Keratinocyte (primary cell): ENCODE results near the gene DHDDS. TPM values are rescaled to one million over a fixed set of nuclear protein-coding genes. Genes with fewer than 3 reads are reported as not detected.

Experiments used
- DNase-seq: peaks from one replicate; pipeline ENCODE4 v3.0.0-alpha.2; 2011; ENCODE audit warnings: low read depth, missing footprints, low spot score
- FAIRE-seq: peaks from 2 replicates; lab custom pipeline; 2011; peaks lifted over from hg19 to GRCh38; lab: Jason Lieb, UNC
- H2AFZ ChIP-seq: 2 replicates; pipeline ENCODE4 v1.6.0; 2012; ENCODE audit warnings: low read length, control low read depth, inconsistent platforms; ENCODE audit not compliant: control insufficient read depth
- H3K27ac ChIP-seq: 2 replicates; pipeline ENCODE4 v1.5.1; 2011; ENCODE audit warnings: low read length; ENCODE audit not compliant: control insufficient read depth, insufficient read depth
- H3K27me3 ChIP-seq: 3 replicates; pipeline ENCODE4 v1.6.0; 2011; ENCODE audit warnings: low read length; ENCODE audit not compliant: control insufficient read depth, insufficient read depth; ENCODE audit errors: extremely low read depth
- H3K36me3 ChIP-seq, 2 experiments: 2 replicates in 1 of 2; 3 replicates in 1 of 2; pipeline ENCODE4 v1.5.1; 2011; ENCODE audit warnings: low read length in 2 of 2, mild to moderate bottlenecking in 1 of 2; ENCODE audit not compliant: control insufficient read depth in 2 of 2, insufficient read depth in 2 of 2; ENCODE audit errors: extremely low read depth in 1 of 2
- H3K4me1 ChIP-seq: 3 replicates; pipeline ENCODE4 v1.5.1; 2011; ENCODE audit warnings: low read length; ENCODE audit not compliant: control insufficient read depth, insufficient read depth; ENCODE audit errors: extremely low read depth
- H3K4me2 ChIP-seq: 3 replicates; pipeline ENCODE4 v1.6.0; 2011; ENCODE audit warnings: low read depth, low read length; ENCODE audit not compliant: control insufficient read depth, insufficient read depth; ENCODE audit errors: extremely low read depth
- H3K4me3 ChIP-seq, 3 experiments: fragments of 200-600 bp in 1 of 3; sonication (generic) in 1 of 3; 2 replicates in 2 of 3; 3 replicates in 1 of 3; pipeline ENCODE4 v1.5.1; 2011 to 2016; ENCODE audit warnings: low read length in 3 of 3, mild to moderate bottlenecking in 3 of 3, control low read depth in 2 of 3, inconsistent platforms in 1 of 3, low read depth in 1 of 3, mixed read lengths in 1 of 3, mixed run types in 1 of 3, moderate library complexity in 1 of 3; ENCODE audit not compliant: control insufficient read depth in 2 of 3, insufficient read depth in 2 of 3; ENCODE audit errors: extremely low read depth in 1 of 3
- H3K79me2 ChIP-seq: 2 replicates; pipeline ENCODE4 v1.6.0; 2012; ENCODE audit warnings: low read length; ENCODE audit not compliant: control insufficient read depth, insufficient read depth
- H3K9ac ChIP-seq: 3 replicates; pipeline ENCODE4 v1.6.0; 2011; ENCODE audit warnings: low read length; ENCODE audit not compliant: control insufficient read depth, insufficient read depth; ENCODE audit errors: extremely low read depth
- H3K9me1 ChIP-seq: 3 replicates; pipeline ENCODE4 v1.6.0; 2011; ENCODE audit warnings: low read length; ENCODE audit not compliant: control insufficient read depth, insufficient read depth; ENCODE audit errors: extremely low read depth
- H3K9me3 ChIP-seq: 2 replicates; pipeline ENCODE4 v1.5.1; 2012; ENCODE audit warnings: low read depth, low read length; ENCODE audit not compliant: control insufficient read depth
- H4K20me1 ChIP-seq: 3 replicates; pipeline ENCODE4 v1.6.0; 2011; ENCODE audit warnings: low read length; ENCODE audit not compliant: control insufficient read depth, insufficient read depth; ENCODE audit errors: extremely low read depth
- EZH2 ChIP-seq: IDR thresholded peaks from one replicate; pipeline ENCODE4 v1.6.1; 2012; ENCODE audit warnings: inconsistent platforms, mild to moderate bottlenecking, low read length, moderate library complexity
- dilution Hi-C: fragments of 300-500 bp; cut with MboI; formaldehyde crosslinking; loops from one replicate; pipeline ENCODE4 v1.7.0; 2020; ENCODE audit warnings: low sequenced_read_pairs; ENCODE audit not compliant: extremely low pct_ligation_motif_present
- polyA plus RNA-seq, 5 experiments: library from polyadenylated mRNA; depleted of rRNA in 3 of 5; stranded (reverse) in 3 of 5; stranded (forward) in 1 of 5; unstranded in 1 of 5; fragments of >200 nt; gene quantifications; 1 replicate in 1 of 5; 2 replicates in 3 of 5; 3 replicates in 1 of 5; pipeline versions ENCODE4 v1.2.1 to v1.2.3, GENCODE V29; 2011 to 2012; ENCODE audit warnings: missing spikeins in 2 of 5, low read depth in 1 of 5, low replicate concordance in 1 of 5
- TF ChIP-seq, protein P1 (sequence below), 3 experiments: IDR thresholded peaks in 1 of 3; conservative IDR thresholded peaks in 1 of 3; optimal IDR thresholded peaks in 1 of 3; 2 replicates in 2 of 3; 3 replicates in 1 of 3; pipeline versions ENCODE3 to v1.5.1; 2011; ENCODE audit warnings: low read length in 3 of 3, mild to moderate bottlenecking in 3 of 3, moderate library complexity in 2 of 3, control low read depth in 1 of 3, inconsistent platforms in 1 of 3; ENCODE audit not compliant: insufficient read depth in 2 of 3; ENCODE audit errors: extremely low read depth in 1 of 3

The DHDDS gene
- polyA plus RNA-seq, 1 donor (not counting 4 experiments of a cell fraction or from before 2014, with no cell fraction given), result 41.2 TPM

DNA sequence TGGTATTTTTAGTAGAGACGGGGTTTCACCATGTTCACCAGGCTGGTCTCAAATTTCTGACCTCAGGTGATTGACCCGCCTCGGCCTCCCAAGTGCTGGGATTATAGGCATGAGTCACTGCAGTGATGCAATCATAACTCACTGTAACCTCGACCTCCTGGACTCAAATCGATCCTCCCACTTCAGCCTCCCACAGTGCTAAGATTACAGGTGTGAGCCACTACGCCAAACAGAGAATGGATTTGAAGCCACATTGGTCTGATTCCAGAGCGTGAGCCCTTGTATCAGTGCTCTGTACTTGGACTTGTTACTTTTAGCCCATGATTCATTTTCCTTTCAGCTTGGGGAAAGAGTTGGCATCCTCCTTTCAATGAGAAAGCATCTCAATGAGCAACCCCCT, 44.7 kb upstream of the DHDDS start:
- Histone ChIP-seq H3K4me1 (peaks cover 2% of the 10 kb centered on the region), H3K27me3 (no peaks in the 10 kb centered on the region), H3K27ac (no peak overlapping the region), H3K79me2 (no peaks in the 10 kb centered on the region), H3K36me3 (no peaks in the 10 kb centered on the region), H2AFZ (no peak overlapping the region), H3K4me3 (no peak overlapping the region), H3K9me1 (no peaks in the 10 kb centered on the region), H4K20me1 (no peaks in the 10 kb centered on the region), H3K9ac (no peak overlapping the region), H3K4me2 (no peak overlapping the region), H3K9me3 (no peaks in the 10 kb centered on the region)
- DNase-seq (no peak), FAIRE-seq (no peak)
- dilution Hi-C loops, result no loop called here
- no peak for TF ChIP-seq EZH2

DNA sequence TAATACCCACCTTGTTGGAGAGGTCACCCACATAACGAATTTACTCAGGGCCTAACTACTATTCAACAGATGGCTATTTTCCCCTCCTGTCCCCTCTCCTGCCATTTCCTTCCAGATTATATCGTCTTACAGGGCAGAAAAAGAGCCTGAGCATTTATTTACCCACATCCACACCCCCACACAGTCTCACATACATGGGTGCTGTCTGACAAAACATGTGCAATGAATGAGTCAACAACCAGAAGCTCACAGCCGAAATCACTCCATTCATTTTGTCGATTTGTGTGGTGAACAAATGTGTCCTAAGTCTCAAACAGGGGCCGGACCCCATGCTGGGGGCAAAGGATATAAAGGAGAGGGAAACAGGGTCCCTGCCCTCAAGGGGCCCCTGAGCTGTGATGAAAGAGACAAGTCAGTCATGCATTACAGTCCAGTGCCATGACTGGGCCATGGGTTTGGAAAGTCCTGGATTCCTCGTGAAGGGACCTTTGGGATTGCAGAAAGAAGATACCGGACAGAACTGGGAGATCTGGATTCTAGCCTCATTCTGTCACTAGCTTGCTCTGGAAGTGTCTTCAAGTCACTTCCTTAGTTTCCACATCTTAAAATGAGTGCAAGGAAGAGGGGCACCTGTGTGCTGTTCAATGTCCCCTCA, 43.2 kb upstream of the DHDDS start:
- FAIRE-seq (no peak), DNase-seq (no peak)
- no peak for TF ChIP-seq EZH2
- Histone ChIP-seq H3K27ac (no peak overlapping the region), H3K79me2 (no peaks in the 10 kb centered on the region), H3K9me3 (no peaks in the 10 kb centered on the region), H3K27me3 (no peaks in the 10 kb centered on the region), H3K4me3 (no peak overlapping the region), H2AFZ (no peak overlapping the region), H4K20me1 (no peaks in the 10 kb centered on the region), H3K36me3 (no peaks in the 10 kb centered on the region), H3K4me2 (no peak overlapping the region), H3K4me1 (peaks cover 2% of the 10 kb centered on the region), H3K9ac (no peak overlapping the region), H3K9me1 (no peaks in the 10 kb centered on the region)
- dilution Hi-C loops, result no loop called here

DNA sequence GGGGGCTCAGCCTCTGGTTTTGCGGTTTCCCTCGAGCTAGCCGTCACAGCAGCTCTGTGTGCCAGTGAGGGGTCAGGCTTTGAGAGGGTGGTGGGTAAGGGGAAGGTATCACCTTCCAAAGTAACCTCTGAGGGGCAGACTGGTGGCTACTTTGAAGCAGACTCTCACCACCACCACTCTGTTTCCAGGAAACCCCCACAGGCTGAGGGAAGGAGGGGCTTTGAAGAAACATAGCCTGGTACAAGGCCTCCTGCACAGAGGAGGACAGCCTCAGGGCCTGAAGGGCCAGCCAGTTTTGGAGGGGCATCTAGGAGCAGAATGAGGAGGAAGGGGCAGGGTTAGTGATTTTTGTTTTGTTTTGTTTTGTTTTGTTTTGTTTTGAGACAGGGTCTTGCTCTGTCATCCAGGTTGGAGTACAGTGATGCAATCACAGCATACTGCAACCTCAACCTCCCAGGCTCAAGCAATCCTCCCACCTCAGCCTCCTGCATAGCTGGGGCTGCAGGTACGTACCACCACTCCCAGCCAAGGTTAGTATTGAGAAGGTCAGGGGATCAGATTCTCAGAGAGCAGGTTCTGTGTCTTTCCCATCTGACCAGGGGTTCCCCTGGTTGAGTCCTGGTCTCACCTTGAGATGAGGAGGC, 42.4 kb upstream of the DHDDS start:
- no peaks in the 10 kb centered on the region for H4K20me1 ChIP-seq
- dilution Hi-C loops, result no loop called here
- no peaks in the 10 kb centered on the region for H3K9me1 ChIP-seq
- no peak for TF ChIP-seq EZH2
- TF ChIP-seq, protein P1, sequence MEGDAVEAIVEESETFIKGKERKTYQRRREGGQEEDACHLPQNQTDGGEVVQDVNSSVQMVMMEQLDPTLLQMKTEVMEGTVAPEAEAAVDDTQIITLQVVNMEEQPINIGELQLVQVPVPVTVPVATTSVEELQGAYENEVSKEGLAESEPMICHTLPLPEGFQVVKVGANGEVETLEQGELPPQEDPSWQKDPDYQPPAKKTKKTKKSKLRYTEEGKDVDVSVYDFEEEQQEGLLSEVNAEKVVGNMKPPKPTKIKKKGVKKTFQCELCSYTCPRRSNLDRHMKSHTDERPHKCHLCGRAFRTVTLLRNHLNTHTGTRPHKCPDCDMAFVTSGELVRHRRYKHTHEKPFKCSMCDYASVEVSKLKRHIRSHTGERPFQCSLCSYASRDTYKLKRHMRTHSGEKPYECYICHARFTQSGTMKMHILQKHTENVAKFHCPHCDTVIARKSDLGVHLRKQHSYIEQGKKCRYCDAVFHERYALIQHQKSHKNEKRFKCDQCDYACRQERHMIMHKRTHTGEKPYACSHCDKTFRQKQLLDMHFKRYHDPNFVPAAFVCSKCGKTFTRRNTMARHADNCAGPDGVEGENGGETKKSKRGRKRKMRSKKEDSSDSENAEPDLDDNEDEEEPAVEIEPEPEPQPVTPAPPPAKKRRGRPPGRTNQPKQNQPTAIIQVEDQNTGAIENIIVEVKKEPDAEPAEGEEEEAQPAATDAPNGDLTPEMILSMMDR (optimal IDR thresholded peaks at IDR 0.05 in 1 of 3, IDR thresholded peaks at IDR 0.05 in 1 of 3, conservative IDR thresholded peaks at IDR 0.05 in 1 of 3; ENCODE audit: extremely low read depth in 1 of 3, insufficient read depth in 2 of 3, low read length in 3 of 3), result no peak
- H3K4me3 ChIP-seq, result no peak overlapping the region
- no peaks in the 10 kb centered on the region for H3K36me3 ChIP-seq
- H3K79me2 ChIP-seq, result no peaks in the 10 kb centered on the region
- no peak overlapping the region for H3K9ac ChIP-seq
- no peaks in the 10 kb centered on the region for H3K27me3 ChIP-seq
- FAIRE-seq (no peak), DNase-seq (no peak)
- no peak overlapping the region for H2AFZ ChIP-seq
- H3K4me2 ChIP-seq, result no peak overlapping the region
- H3K27ac ChIP-seq, result no peak overlapping the region
- no peaks in the 10 kb centered on the region for H3K9me3 ChIP-seq
- peaks cover 2% of the 10 kb centered on the region for H3K4me1 ChIP-seq
